Body of pancreas (tissue), 4 donors: ENCODE results near the gene GABRQ. TPM values are rescaled to one million over a fixed set of nuclear protein-coding genes. Genes with fewer than 3 reads are reported as not detected.

ENCODE experiments used
- ATAC-seq: fragments of 150-250 bp; one replicate; pipeline ENCODE4 v1.9.1; 2016
- DNase-seq, 4 donors: peaks; one replicate each; pipeline ENCODE4 v3.0.0-alpha.2; 2019
- H3K27ac ChIP-seq, 4 donors: fragments of 200-600 bp; sonication (generic); 1 replicate in 3 of 4; 2 replicates in 1 of 4; pipeline versions ENCODE4 v1.5.1 to v1.6.1; 2016 to 2019; ENCODE audit warnings: mild to moderate bottlenecking in 1 of 4, mixed read lengths in 1 of 4, moderate library complexity in 1 of 4
- H3K27me3 ChIP-seq, 2 donors: fragments of 200-600 bp; sonication (generic); one replicate each; pipeline ENCODE4 v1.6.0; 2016; ENCODE audit warnings: mild to moderate bottlenecking in 1 of 2
- H3K36me3 ChIP-seq, 2 donors: fragments of 200-600 bp; sonication (generic); replicated peaks in 1 of 2; 2 replicates each; pipeline ENCODE4 v1.5.1; 2016; ENCODE audit warnings: low read depth in 2 of 2; ENCODE audit not compliant: insufficient read depth in 1 of 2
- H3K4me1 ChIP-seq: fragments of 200-600 bp; sonication (generic); one replicate; pipeline ENCODE4 v1.6.0; 2016
- H3K4me3 ChIP-seq, 2 donors: fragments of 200-600 bp; sonication (generic); 1 replicate in 1 of 2; 2 replicates in 1 of 2; pipeline ENCODE4 v1.5.1; 2016 to 2019
- H3K9me3 ChIP-seq, 3 donors: fragments of 200-600 bp; sonication (generic); 1 replicate in 2 of 3; 2 replicates in 1 of 3; pipeline ENCODE4 v1.5.1; 2016
- POLR2A ChIP-seq, 3 donors: fragments of 450-650 bp; IDR thresholded peaks; one replicate each; pipeline ENCODE4 v1.6.1; 2016; ENCODE audit warnings: antibody characterized with exemption in 3 of 3, mild to moderate bottlenecking in 2 of 3
- WGBS, 2 donors: methylation state at CpG; one replicate each; pipeline ENCODE4 v1.1.5; 2017; 5-methylcytosine and 5-hydroxymethylcytosine counted together
- intact Hi-C: fragments of 100-400 bp; cut with DNase I; formaldehyde crosslinking; loops from one replicate; pipeline ENCODE4 v1.15.1; 2023
- total RNA-seq, 2 donors: library from RNA; depleted of rRNA; stranded (reverse); fragments of >200 nt; gene quantifications; one replicate each; pipeline ENCODE4 v1.1.0, GENCODE V29; 2016
- TF ChIP-seq, protein P1 (sequence below), 7 experiments: fragments of 450-650 bp in 4 of 7; fragments of 200-600 bp in 3 of 7; sonication (generic) in 3 of 7; IDR thresholded peaks; one replicate each; pipeline ENCODE4 v1.5.1; 2016 to 2019; ENCODE audit warnings: antibody characterized with exemption in 7 of 7

The GABRQ gene
- total RNA-seq, 2 donors from 2014 or later, result not detected

GRCh38 chrX:152646961-152647360, 9.3 kb downstream of the GABRQ start:
- H3K27ac ChIP-seq, result no peak overlapping the region
- WGBS, 2 donors, result 62 to 75% methylated on average over 8 to 10 of the region's 12 CpGs
- intact Hi-C loops, result no loop called here
- no peaks in the 10 kb centered on the region for H3K36me3 ChIP-seq
- no peak for ATAC-seq
- no peak overlapping the region for H3K4me3 ChIP-seq
- H3K9me3 ChIP-seq, result no peaks in the 10 kb centered on the region
- H3K27me3 ChIP-seq, result no peaks in the 10 kb centered on the region
- DNase-seq, result no peak
- no peak for TF ChIP-seq POLR2A (IDR thresholded peaks at IDR 0.05)
- TF ChIP-seq, protein P1, sequence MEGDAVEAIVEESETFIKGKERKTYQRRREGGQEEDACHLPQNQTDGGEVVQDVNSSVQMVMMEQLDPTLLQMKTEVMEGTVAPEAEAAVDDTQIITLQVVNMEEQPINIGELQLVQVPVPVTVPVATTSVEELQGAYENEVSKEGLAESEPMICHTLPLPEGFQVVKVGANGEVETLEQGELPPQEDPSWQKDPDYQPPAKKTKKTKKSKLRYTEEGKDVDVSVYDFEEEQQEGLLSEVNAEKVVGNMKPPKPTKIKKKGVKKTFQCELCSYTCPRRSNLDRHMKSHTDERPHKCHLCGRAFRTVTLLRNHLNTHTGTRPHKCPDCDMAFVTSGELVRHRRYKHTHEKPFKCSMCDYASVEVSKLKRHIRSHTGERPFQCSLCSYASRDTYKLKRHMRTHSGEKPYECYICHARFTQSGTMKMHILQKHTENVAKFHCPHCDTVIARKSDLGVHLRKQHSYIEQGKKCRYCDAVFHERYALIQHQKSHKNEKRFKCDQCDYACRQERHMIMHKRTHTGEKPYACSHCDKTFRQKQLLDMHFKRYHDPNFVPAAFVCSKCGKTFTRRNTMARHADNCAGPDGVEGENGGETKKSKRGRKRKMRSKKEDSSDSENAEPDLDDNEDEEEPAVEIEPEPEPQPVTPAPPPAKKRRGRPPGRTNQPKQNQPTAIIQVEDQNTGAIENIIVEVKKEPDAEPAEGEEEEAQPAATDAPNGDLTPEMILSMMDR (IDR thresholded peaks at IDR 0.05), result no peak
- no peaks in the 10 kb centered on the region for H3K4me1 ChIP-seq

GRCh38 chrX:152647978-152648377, 10.3 kb downstream of the GABRQ start:
- Histone ChIP-seq H3K27ac (no peak overlapping the region), H3K9me3 (no peaks in the 10 kb centered on the region), H3K4me3 (no peak overlapping the region), H3K4me1 (no peaks in the 10 kb centered on the region), H3K27me3 (no peaks in the 10 kb centered on the region), H3K36me3 (no peaks in the 10 kb centered on the region)
- no peak for TF ChIP-seq POLR2A (IDR thresholded peaks at IDR 0.05)
- TF ChIP-seq, protein P1 (IDR thresholded peaks at IDR 0.05), result no peak
- no peak for DNase-seq
- intact Hi-C loops, result no loop called here
- WGBS, 2 donors, result 73 to 76% methylated on average over 5 of the region's 5 CpGs
- ATAC-seq, result no peak

DNA sequence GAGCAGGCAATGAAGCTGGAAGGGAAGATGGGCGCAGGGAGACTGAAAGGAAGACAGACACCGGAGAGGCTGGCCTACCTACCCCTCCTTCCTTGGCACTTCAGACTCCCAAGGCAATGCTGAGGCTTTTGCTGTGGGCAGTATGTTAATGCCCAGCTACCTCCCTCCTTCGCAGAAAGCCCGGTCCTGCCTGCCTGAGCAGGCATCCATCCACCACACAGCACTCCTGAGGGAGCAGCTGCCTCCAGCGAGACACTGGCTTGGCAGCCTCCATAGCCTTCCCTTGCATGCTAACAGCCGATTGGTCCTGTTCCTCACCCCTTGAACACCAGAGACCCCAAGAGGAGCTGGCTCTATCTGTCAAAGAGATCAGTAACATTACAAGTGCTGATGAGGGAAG, 14.4 kb downstream of the GABRQ start:
- H3K9me3 ChIP-seq, result no peaks in the 10 kb centered on the region
- TF ChIP-seq POLR2A (IDR thresholded peaks at IDR 0.05), result no peak
- TF ChIP-seq, protein P1 (IDR thresholded peaks at IDR 0.05), result no peak
- no peak overlapping the region for H3K4me3 ChIP-seq
- DNase-seq (no peak), ATAC-seq (no peak)
- no peak overlapping the region for H3K27ac ChIP-seq
- intact Hi-C loops, result no loop called here
- no peaks in the 10 kb centered on the region for H3K36me3 ChIP-seq
- 75 to 86% methylated on average over 2 to 4 of the region's 6 CpGs for WGBS, 2 donors
- no peaks in the 10 kb centered on the region for H3K4me1 ChIP-seq
- H3K27me3 ChIP-seq, result no peaks in the 10 kb centered on the region

GRCh38 chrX:152652467-152652866, 14.8 kb downstream of the GABRQ start:
- Histone ChIP-seq H3K4me3 (no peak overlapping the region), H3K36me3 (no peaks in the 10 kb centered on the region), H3K9me3 (no peaks in the 10 kb centered on the region), H3K27me3 (no peaks in the 10 kb centered on the region), H3K4me1 (no peaks in the 10 kb centered on the region), H3K27ac (no peak overlapping the region)
- no peak for TF ChIP-seq POLR2A (IDR thresholded peaks at IDR 0.05)
- TF ChIP-seq, protein P1 (IDR thresholded peaks at IDR 0.05), result no peak
- intact Hi-C loops, result no loop called here
- no peak for DNase-seq
- no peak for ATAC-seq
- WGBS, 2 donors, result 69 to 95% methylated on average over 6 to 7 of the region's 16 CpGs

DNA sequence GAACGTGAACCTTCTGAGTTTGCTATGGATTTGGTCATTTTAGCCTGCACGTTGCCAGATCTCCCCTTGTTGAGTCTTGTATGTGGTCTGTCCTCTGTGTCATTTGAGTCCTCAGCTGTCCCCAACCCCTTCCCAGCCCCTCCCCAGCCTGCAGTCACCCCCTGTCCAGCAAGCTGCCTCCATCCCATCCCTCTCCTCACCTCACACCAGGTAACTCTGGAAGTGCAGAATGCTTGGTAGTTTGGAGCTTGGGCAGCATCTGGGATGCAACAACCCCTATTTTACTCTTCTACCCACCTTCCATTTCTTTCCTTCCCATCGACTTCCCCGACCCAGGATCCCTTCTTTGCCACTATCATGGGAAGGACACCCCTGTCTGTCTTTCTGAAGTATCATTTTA, 18.4 kb downstream of the GABRQ start:
- 55 to 61% methylated on average over 4 of the region's 4 CpGs for WGBS, 2 donors
- no peaks in the 10 kb centered on the region for H3K27me3 ChIP-seq

More for the DNA sequence above, 18.4 kb downstream of the GABRQ start:
- intact Hi-C loops, result no loop called here
- Histone ChIP-seq H3K4me3 (no peak overlapping the region), H3K36me3 (no peaks in the 10 kb centered on the region), H3K4me1 (no peaks in the 10 kb centered on the region), H3K9me3 (no peaks in the 10 kb centered on the region), H3K27ac (no peak overlapping the region)
- no peak for DNase-seq
- no peak for ATAC-seq
- TF ChIP-seq, protein P1 (IDR thresholded peaks at IDR 0.05), result no peak
- no peak for TF ChIP-seq POLR2A (IDR thresholded peaks at IDR 0.05)
